GM21576 (cell line): ENCODE measurements around the gene SOSTDC1.
"Not testable (repeated sequence)": the region's sequence is repeated elsewhere in the genome, so short reads cannot be mapped to it uniquely, and the experiment has no call there.

Experiments used
- ATAC-seq: cut with Tn5 transposase; IDR thresholded peaks from one replicate; pipeline ENCODE4 v1.9.1; 2021; ENCODE audit warnings: mild to moderate bottlenecking, moderate library complexity; ENCODE audit not compliant: unreplicated experiment

SOSTDC1 gene

DNA sequence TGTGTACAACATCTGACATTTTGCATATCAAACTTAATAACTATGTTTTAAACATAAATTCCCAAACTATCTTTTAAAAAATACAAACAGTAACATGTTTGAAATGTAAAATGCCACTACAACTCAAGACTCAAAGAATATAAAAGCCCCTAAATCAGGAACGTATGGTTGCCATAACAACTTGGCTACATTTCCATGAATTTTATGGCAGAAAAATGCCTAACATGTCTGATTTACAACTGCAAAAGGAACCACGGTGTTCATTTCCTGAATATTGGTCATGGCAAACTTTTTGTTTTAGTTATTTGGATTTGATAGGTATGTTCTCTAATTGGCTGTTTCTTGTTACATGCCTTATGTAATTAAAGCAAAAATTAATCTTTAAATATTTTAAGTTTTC, 2.0 kb downstream of the SOSTDC1 start:
- ATAC-seq, result no peak

DNA sequence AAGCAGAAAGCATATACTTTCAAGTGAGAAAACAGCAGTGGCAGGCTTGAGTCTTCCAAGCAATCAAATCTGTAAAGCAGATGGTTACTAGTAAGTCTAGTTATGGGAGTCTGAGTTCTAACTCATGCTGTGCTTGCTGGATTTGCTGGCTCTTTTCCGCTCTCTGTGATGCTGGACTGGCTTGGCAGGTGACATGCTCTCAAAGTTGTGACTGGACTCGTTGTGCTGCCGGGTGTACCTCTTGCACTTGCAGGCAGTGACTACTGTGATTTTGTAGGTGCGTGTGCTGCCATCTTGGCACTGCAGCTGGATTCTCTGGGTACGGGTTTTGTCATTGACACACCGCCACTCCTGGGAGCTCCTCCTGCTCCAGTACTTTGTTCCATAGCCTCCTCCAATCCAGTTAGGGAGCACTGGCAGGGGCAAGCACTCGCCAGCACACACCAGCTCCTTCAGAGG, 3.1 kb downstream of the SOSTDC1 start:
- ATAC-seq, result no peak

DNA sequence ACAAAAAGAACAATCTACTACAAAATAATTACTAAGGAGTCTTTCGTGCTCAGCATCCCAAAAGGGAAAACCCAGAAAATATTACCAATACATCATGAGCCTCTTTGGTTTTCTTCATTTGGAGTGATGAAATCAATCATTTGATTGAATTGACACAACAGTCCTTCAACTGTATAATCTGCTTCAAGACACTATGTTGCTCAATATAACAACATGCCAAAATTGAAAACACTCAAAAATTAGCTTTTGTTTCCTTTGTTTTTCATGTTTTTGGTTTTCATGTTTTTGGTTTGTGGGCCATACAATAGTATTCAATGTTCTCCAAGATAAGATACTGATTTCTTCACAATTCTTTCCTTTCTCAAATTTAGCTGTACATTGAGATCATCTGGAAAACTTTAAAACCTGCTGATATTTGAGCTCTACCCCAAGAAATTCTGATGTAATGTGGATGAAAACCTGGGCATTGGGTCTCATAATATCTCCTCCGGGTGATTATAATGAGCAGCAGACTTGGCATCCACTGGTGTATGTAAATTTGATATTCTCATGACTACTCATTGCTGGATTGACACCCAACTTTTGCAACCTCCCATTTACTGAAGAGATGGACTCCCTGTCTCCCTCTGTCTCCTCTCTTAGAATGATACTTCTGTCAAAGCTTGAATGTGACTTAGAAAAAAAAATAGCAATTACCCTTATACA, 4.6 kb downstream of the SOSTDC1 start:
- ATAC-seq, result no peak

GRCh38 chr7:16456303-16456702, 9.2 kb downstream of the SOSTDC1 start:
- not testable (repeated sequence) for ATAC-seq

- no peak for ATAC-seq
Observed at GRCh38 chr7:16455591-16455990, 9.9 kb downstream of the SOSTDC1 start.

DNA sequence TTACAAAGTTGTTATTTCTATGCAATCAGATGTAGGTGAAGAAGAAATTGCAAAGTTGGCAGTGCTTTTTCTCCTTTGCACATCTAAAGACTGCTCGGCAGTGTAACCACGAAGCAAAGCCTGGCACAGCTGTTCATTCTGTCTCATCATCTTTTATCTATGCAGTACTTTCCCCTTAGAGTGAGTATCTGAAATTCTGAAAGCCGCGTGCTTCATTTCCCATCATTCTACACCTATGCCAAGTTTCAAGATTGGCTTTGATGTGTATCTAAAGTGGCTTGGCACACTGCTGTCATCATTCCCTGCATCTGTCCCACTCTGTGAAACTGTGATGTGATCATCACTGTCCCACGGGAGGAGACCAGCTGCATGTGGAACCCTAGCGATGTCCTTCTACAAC, 15.2 kb downstream of the SOSTDC1 start:
- no peak for ATAC-seq

GRCh38 chr7:16447876-16448275, 17.7 kb downstream of the SOSTDC1 start:
- ATAC-seq, result no peak

- ATAC-seq, result no peak
Observed at GRCh38 chr7:16446508-16446907, 19.0 kb downstream of the SOSTDC1 start.

GRCh38 chr7:16443871-16444270, 21.7 kb downstream of the SOSTDC1 start:
- ATAC-seq, result not testable (repeated sequence)

GRCh38 chr7:16438988-16439387, 26.6 kb downstream of the SOSTDC1 start:
- ATAC-seq, result no peak

- no peak for ATAC-seq
Observed at GRCh38 chr7:16436306-16436705, 29.2 kb downstream of the SOSTDC1 start.

DNA sequence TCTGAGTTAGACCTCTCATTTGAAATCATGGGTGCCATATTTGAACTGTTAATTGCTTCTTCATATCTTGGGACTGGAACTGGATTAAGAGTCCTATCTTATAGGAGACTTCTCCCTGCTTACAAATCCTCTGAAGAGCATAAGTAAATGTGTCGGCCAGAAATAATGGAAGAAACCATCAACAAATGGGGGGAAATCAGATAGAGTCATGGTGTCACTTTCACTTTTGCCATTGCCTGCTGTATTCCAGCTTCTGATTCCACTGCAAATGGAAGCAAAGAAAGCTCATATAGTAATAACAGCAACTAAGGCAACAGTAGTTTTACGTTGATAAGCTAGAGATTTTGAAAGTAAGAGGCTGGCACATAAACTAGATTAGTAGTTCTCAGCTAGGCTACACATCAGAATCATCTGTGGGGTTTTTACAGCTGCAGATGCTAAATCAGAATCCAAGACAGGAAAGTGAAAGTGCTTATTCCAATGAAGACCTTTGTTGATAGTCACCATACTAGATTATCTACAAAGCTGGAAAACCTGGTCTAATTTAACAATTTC, 31.9 kb downstream of the SOSTDC1 start:
- ATAC-seq, result no peak

DNA sequence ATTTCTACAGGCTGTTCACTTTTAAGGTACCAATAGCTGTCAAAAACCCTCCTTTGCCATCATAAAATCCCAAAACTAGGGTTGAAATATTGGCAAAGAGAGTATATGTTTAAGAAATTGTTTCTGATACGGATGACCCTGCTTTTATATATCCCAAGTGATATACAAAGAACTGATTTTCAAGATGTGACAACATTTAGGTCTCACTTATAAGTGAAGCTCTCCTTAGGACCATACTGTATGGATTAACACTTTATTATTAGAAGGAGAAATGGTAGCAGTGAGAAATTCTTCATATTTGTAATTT, 33.2 kb downstream of the SOSTDC1 start:
- no peak for ATAC-seq

DNA sequence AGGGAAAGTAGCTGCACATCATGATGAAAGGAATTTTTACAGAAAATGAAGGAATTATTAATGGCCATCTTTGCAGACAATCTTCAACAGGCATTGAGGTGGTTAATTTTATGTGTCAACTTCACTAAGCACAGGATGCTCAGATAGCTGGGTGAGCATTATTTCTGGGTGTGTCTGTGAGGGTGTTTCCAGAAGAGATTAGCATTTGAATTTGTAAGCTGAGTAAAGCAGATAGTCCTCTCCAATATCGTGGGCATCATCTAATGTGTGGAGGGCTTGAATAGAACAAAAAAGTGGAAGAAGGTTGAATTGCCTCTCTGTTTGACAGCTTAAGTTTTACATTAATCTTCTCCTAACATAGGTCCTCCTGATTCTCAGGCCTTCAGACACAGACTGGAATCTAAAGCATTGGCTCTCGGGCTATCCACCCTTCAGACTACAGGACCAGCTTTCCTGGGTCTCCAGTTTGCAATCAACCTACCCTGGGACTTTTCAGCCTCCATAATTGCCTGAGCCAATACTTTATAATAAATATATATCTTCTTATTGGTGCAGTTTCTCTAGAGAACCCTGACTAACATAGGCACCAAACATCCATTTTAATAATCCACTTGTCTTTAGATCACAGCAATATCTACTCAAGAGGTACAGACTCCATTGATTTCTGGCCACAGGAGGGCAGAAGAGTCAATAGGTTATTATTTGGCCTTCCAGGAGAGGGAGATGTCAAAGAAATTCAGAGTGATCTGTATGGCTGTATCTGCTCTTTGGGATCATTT, 33.7 kb downstream of the SOSTDC1 start:
- ATAC-seq, result no peak

DNA sequence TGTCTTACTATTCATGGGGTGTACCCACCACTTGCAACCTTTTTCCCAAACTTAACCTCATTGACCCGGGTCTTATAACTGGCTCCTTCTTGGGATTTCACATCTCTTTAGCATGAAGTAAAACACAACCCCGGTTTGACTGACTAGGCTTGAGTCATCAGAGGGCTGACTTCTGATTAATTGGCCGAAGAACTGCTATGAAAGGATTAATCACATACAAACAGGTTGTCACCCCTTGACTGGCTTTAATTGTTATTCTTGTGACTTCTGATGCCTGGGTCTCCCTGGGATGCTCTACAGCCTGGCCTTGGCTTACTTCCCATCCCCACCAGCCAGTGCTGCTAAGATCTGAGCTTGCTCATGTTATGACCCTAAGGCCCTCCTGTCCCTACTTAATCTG, 35.4 kb downstream of the SOSTDC1 start:
- no peak for ATAC-seq

- ATAC-seq, result no peak
Observed at GRCh38 chr7:16428672-16429071, 36.9 kb downstream of the SOSTDC1 start.

DNA sequence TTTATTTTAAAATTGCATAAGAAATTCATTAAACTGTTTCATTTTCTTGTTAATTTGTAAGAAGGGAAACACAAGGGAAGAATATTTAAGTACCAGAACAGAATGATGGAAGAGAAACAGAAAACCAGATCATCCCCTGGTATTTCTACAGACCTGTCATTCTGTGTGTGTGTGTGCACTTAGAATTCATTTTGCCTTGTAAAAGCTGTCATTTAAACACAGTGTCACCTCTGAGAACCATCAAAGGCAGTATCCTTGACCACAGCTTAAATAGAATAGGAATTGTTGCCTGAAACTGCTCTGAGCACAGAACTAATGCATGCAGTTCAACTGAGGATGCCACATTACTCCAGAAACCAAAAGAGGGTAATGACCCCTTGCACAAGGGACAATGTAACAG, 37.4 kb downstream of the SOSTDC1 start:
- no peak for ATAC-seq

GRCh38 chr7:16423761-16424160, 41.8 kb downstream of the SOSTDC1 start:
- no peak for ATAC-seq

GRCh38 chr7:16422917-16423316, 42.6 kb downstream of the SOSTDC1 start:
- ATAC-seq, result no peak

DNA sequence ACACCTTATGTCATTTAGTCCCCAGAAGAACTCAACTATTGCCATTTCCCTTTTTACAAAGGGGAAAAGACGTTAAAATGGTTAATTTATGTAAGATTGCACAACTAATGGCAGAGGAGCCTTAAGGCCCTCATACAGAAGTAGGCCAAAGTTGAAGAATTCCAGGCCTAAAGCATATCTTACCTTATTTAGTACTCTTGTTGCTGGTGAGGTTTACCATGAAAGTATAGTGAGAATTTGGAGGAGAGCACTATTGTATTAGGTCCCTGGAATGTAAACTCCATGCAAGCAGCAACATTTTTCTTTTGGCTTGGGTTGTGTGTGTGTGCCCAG, 43.5 kb downstream of the SOSTDC1 start:
- no peak for ATAC-seq

DNA sequence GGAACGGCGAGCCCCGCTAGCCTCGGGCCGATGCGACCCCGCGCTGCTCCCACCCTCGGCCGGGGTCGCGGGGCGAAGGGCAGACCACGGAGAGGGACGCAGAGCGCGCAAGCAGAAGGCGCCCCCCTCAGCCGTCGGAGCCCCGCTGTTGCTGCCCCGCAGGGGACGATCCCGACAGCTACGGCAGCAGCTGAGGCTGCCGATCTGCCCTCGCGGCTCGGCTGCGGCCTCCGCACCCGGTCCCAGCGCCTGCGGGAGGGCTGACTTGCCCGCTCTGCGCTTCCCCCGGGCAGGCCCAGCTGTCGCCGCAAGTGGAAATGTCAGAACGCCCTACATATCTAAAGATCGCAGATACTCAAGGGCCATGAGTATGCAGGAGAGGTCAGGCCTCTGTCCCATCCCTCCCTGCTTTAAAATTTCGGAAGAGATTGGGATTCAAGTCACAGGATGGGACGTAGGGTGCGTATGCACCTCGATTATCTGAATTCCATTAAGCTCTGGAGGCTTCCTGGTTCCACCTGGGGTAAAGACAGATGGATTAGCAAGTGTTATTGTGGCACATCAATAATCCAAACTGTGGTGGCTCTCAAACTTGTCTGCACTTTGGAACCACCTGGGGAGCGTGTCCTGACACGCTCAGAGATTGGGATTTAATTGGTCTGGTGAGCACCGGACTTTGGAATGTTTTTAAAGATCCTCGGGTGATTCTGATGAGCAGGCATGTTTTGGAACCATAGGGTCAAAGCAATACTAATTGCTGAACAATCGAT, 44.0 kb downstream of the SOSTDC1 start, which contains the start of gene CRPPA:
Gene CRPPA, minus strand, starts transcription at position 206 of the 770 bp plus-strand sequence. CDS start 216 bp downstream, outside the sequence.
- ATAC-seq, result peak; percentile 31
